ENCODE data around the gene SLC29A1. TPM values are rescaled to one million over a fixed set of nuclear protein-coding genes. Genes with fewer than 3 reads are reported as not detected.

Gene SLC29A1
- polyA plus RNA-seq, 4 donors: 32.6 to 38.7 (median 37.0) TPM

- DNase-seq (ENCODE audit: low read depth in 4 of 4, low spot score in 3 of 4): no peak
Observed at GRCh38 chr6:44276667-44277640, 53.6 kb downstream of the SLC29A1 start.

- DNase-seq (ENCODE audit: low read depth in 4 of 4, low spot score in 3 of 4): no peak
Observed at GRCh38 chr6:44277763-44278162, 54.4 kb downstream of the SLC29A1 start.

- no peak for DNase-seq (ENCODE audit: low read depth in 4 of 4, low spot score in 3 of 4)
Observed at GRCh38 chr6:44278315-44278714, 54.9 kb downstream of the SLC29A1 start.

GRCh38 chr6:44278774-44279697, 55.6 kb downstream of the SLC29A1 start:
- no peak for DNase-seq (ENCODE audit: low read depth in 4 of 4, low spot score in 3 of 4)

Other genes starting within 250 kb of the SLC29A1 start
- 10 to 100 TPM; 35.8 to 50.7 (median 41.6) TPM for gene MRPL14, start 96.1 kb upstream of the SLC29A1 start, polyA plus RNA-seq (ENCODE audit: insufficient read length in 4 of 4)
- 10 to 100 TPM; 29.9 to 35.4 (median 33.4) TPM for gene TMEM63B, start 96.0 kb upstream of the SLC29A1 start, polyA plus RNA-seq (ENCODE audit: insufficient read length in 4 of 4)
- under 1 TPM; 0.14 to 0.21 (median 0.16) TPM for gene CAPN11, start 64.8 kb upstream of the SLC29A1 start, polyA plus RNA-seq (ENCODE audit: insufficient read length in 4 of 4)
- under 1 TPM; 0.60 to 0.78 (median 0.77) TPM for gene MYMX, start 6.7 kb upstream of the SLC29A1 start, polyA plus RNA-seq (ENCODE audit: insufficient read length in 4 of 4)
- gene HSP90AB1, start 23.5 kb downstream of the SLC29A1 start, polyA plus RNA-seq (ENCODE audit: insufficient read length in 4 of 4): 1,000 to 10,000 TPM; 1,195 to 1,243 (median 1,222) TPM
- gene SLC35B2, start 33.9 kb downstream of the SLC29A1 start, polyA plus RNA-seq (ENCODE audit: insufficient read length in 4 of 4): 10 to 100 TPM; 53.1 to 62.2 (median 57.4) TPM
- gene NFKBIE, start 42.0 kb downstream of the SLC29A1 start, polyA plus RNA-seq (ENCODE audit: insufficient read length in 4 of 4): 10 to 100 TPM in 3 of 4 donors, 1 to 10 TPM in 1; 9.8 to 12.9 (median 11.0) TPM
- under 1 TPM; 0.42 to 0.84 (median 0.64) TPM for gene TMEM151B, start 46.9 kb downstream of the SLC29A1 start, polyA plus RNA-seq (ENCODE audit: insufficient read length in 4 of 4)
- 10 to 100 TPM; 12.7 to 17.3 (median 14.4) TPM for gene AARS2, start 89.8 kb downstream of the SLC29A1 start, polyA plus RNA-seq (ENCODE audit: insufficient read length in 4 of 4)
- not detected for gene SPATS1, start 119.1 kb downstream of the SLC29A1 start, polyA plus RNA-seq (ENCODE audit: insufficient read length in 4 of 4)
- 10 to 100 TPM; 37.4 to 44.7 (median 43.8) TPM for gene CDC5L, start 164.1 kb downstream of the SLC29A1 start, polyA plus RNA-seq (ENCODE audit: insufficient read length in 4 of 4)